BJ (cell line): ENCODE data around the gene GALNT13. TPM values are rescaled to one million over a fixed set of nuclear protein-coding genes. Genes with fewer than 3 reads are reported as not detected.

Experiments
- CTCF ChIA-PET: fragments of 350-600 bp; formaldehyde crosslinking; extraction: SDS; loops from one replicate; lab custom pipeline; 2021; ENCODE audit warnings: antibody characterized with exemption, inconsistent platforms; lab: Yijun Ruan, JAX
- POLR2A ChIA-PET: fragments of 300-600 bp; sonication (Branson Sonifier 250); formaldehyde crosslinking; extraction: SDS; loops from one replicate; lab custom pipeline; 2021; ENCODE audit warnings: antibody characterized with exemption; lab: Charles Lee
- DNase-seq: peaks from one replicate; pipeline ENCODE4 v3.0.0-alpha.2; 2011; ENCODE audit warnings: low read depth
- H3K27me3 ChIP-seq: 2 replicates; pipeline ENCODE4 v1.6.0; 2011; ENCODE audit warnings: low read length; ENCODE audit not compliant: control insufficient read depth, insufficient read depth
- H3K36me3 ChIP-seq: 2 replicates; pipeline ENCODE4 v1.5.1; 2011; ENCODE audit warnings: low read length; ENCODE audit not compliant: control insufficient read depth, insufficient read depth
- H3K4me3 ChIP-seq: 2 replicates; pipeline ENCODE4 v1.5.1; 2011; ENCODE audit warnings: low read depth, mild to moderate bottlenecking, control low read depth, low read length
- polyA plus RNA-seq: library from polyadenylated mRNA; depleted of rRNA; stranded (reverse); fragments of >200 nt; gene quantifications from 2 replicates; pipeline ENCODE4 v1.2.3, GENCODE V29; 2011
- TF ChIP-seq, protein P1 (sequence below): IDR thresholded peaks from 2 replicates; pipeline ENCODE4 v1.5.1; 2011; ENCODE audit warnings: low read depth, mild to moderate bottlenecking, control low read depth, inconsistent platforms, low read length, moderate library complexity; ENCODE audit not compliant: insufficient read depth

Gene GALNT13
- polyA plus RNA-seq, 1 experiment: not detected

DNA sequence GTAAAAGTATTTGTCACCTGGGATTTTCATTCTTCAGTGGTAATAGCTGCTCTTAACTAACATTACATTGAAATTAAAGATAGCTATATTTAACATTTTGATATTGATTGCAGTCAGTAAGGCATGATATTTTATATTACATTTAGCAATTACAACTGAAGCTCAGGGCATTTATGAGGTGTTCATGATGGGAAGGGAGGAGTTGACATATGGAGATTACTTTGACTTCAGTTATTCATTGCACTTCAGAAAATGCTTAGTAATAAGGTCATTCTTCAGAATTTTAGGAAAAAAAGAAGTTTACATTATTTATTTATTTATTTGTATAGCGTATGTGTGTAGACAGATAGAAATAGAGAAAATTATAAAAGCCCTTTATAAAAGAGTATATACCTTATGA, 352.0 kb downstream of the GALNT13 start:
- ChIA-PET CTCF (no interaction called here), POLR2A (no interaction called here)
- DNase-seq: no peak
- no peak overlapping the region for H3K4me3 ChIP-seq
- no peaks in the 10 kb centered on the region for H3K36me3 ChIP-seq
- no peaks in the 10 kb centered on the region for H3K27me3 ChIP-seq
- TF ChIP-seq, protein P1, sequence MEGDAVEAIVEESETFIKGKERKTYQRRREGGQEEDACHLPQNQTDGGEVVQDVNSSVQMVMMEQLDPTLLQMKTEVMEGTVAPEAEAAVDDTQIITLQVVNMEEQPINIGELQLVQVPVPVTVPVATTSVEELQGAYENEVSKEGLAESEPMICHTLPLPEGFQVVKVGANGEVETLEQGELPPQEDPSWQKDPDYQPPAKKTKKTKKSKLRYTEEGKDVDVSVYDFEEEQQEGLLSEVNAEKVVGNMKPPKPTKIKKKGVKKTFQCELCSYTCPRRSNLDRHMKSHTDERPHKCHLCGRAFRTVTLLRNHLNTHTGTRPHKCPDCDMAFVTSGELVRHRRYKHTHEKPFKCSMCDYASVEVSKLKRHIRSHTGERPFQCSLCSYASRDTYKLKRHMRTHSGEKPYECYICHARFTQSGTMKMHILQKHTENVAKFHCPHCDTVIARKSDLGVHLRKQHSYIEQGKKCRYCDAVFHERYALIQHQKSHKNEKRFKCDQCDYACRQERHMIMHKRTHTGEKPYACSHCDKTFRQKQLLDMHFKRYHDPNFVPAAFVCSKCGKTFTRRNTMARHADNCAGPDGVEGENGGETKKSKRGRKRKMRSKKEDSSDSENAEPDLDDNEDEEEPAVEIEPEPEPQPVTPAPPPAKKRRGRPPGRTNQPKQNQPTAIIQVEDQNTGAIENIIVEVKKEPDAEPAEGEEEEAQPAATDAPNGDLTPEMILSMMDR: no peak

DNA sequence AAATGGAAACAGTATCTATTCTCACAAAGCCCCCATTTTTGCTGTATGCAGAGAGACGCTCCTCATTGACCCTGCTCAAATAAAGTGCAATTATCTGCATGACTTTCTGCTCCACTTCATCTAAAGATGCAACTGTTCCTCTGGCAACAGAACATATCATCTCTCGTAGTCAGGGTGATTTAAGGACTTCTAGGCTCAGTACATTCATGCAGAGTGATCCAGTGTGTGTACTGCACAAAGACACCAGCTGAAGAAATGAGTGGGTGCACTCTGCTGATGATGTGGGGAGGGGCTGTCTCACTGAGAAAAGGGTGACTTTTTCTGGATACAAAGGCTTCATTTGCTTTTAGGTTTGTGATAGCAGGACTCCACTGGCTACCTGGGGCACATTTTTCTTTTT, 355.2 kb downstream of the GALNT13 start:
- TF ChIP-seq, protein P1: no peak
- CTCF ChIA-PET: no interaction called here

DNA sequence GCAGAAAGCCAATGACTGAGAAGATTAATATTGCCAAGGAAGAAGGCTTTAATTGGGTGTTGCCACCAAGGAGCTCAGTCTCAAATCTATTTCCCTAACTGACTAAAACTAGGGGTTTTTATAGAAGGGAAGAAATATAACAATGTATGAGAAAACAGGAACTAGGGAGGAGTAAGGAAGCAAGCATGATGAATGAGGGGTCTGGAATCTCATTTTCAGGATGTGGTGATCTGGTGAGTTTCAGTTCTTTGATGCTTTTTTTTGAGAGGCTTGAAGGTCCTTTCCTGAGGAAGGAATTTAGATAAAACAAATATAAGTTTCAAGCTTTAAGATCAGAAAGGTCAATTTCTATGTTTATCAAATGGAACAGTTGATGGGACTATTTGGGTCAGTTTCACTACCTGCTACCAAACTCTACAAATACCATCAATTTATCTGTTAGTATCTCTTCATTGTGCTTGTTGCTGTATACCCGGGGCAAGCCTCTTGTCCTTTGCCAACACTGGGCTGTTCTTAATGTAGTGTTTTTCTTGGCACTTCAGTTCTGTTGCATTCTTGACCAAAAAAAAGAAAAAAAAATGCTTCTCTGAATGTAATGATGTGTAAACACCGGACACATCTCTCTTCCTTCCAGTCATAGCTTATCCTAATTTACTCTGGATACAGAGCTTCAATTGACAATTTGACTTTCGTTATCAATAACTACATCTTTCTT, 357.0 kb downstream of the GALNT13 start:
- H3K4me3 ChIP-seq: no peak overlapping the region
- no peaks in the 10 kb centered on the region for H3K36me3 ChIP-seq
- POLR2A ChIA-PET: no interaction called here
- no peak for DNase-seq
- no peaks in the 10 kb centered on the region for H3K27me3 ChIP-seq
- CTCF ChIA-PET: no interaction called here
- TF ChIP-seq, protein P1: no peak

More for the DNA sequence above, 355.2 kb downstream of the GALNT13 start:
- POLR2A ChIA-PET: no interaction called here
- Histone ChIP-seq H3K4me3 (no peak overlapping the region), H3K36me3 (no peaks in the 10 kb centered on the region), H3K27me3 (no peaks in the 10 kb centered on the region)
- DNase-seq: no peak

DNA sequence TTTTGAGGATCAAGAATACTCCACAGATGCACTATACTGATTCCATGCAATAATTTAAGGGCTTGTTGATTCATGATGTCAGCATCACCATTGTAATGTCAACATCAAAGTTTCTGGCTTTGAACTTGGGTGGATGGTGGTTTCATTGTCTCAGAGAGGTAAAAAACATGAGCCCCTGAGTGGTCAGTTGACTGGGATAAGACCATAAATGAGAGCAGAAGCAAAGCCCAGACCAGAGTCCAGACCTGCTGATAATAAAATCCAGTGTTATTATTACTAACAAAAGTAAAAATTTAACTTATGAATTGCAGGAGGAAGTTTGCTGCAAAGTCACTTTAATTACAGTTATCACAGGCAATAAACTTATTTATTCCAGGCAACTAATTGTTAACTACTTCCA, 358.2 kb downstream of the GALNT13 start:
- Histone ChIP-seq H3K27me3 (no peaks in the 10 kb centered on the region), H3K4me3 (no peak overlapping the region), H3K36me3 (no peaks in the 10 kb centered on the region)
- ChIA-PET CTCF (no interaction called here), POLR2A (no interaction called here)
- no peak for DNase-seq
- TF ChIP-seq, protein P1: no peak

DNA sequence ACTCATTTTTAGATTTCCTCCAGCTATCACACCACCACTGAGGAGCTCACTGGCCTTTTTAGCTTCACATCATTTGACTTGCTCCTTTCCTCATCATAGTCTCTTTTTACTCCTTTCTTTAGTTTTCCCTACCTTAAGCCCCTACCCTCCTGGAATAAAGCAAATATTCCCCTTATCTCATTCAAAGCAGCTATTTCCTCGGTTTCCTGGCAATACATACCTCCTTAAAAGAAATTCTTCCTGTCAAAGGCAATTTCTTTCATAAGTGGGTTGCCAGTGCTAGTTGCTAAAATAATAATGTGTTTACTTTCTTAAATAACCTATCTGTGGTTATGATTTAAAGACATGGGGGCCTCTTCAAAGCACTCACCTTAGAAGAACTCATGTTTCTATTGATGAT, 359.3 kb downstream of the GALNT13 start:
- Histone ChIP-seq H3K36me3 (no peaks in the 10 kb centered on the region), H3K4me3 (no peak overlapping the region), H3K27me3 (no peaks in the 10 kb centered on the region)
- DNase-seq: no peak
- TF ChIP-seq, protein P1: no peak
- ChIA-PET POLR2A (no interaction called here), CTCF (interaction anchor here (0.5 kb wide), 1 partner anchor 38 kb away, joined by 4 read pairs; no protein-coding TSS in a partner anchor)
